SH-SY5Y (cell line): ENCODE results near the gene SNAPC3.

Experiments used
- GATA2 ChIP-seq: IDR thresholded peaks from 2 replicates; pipeline ENCODE4 v1.6.1; 2011; ENCODE audit warnings: mild to moderate bottlenecking, low read depth, low read length
- GATA3 ChIP-seq: IDR thresholded peaks from 2 replicates; pipeline ENCODE4 v1.6.1; 2011; ENCODE audit warnings: low read depth, mild to moderate bottlenecking, low read length, moderate library complexity

GRCh38 chr9:15501803-15502202, 79.1 kb downstream of the SNAPC3 start:
- TF ChIP-seq GATA3: no peak
- TF ChIP-seq GATA2: no peak
